GM18508 (cell line): Measurements from ENCODE around the gene CD1D.
"Not testable (repeated sequence)": the region's sequence is repeated elsewhere in the genome, so short reads cannot be mapped to it uniquely, and the experiment has no call there.

ENCODE experiments used
- ATAC-seq: cut with Tn5 transposase; IDR thresholded peaks from one replicate; pipeline ENCODE4 v1.9.1; 2021; ENCODE audit warnings: moderate number of reproducible peaks; ENCODE audit not compliant: insufficient read depth, unreplicated experiment

Gene CD1D

DNA sequence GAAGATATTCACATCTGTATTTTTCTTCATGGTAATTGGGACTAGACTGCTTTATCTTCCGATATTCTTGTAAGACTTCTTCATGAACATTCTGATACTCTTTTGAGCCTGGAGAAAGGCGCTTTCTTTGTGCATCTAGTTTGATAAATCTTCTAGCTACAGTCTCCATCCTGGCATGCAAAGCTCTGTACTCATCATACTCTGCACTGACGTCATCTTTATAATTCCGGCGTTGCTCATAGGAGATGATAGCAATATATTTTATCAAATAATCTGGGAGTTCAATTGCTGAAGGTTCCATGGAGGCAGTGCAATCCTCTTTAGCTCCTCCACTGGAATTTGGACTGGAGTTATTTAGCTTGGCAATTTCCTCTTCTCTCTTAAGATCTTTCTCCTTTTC lies 4.8 kb upstream of the CD1D start:
- ATAC-seq, result not testable (repeated sequence)

DNA sequence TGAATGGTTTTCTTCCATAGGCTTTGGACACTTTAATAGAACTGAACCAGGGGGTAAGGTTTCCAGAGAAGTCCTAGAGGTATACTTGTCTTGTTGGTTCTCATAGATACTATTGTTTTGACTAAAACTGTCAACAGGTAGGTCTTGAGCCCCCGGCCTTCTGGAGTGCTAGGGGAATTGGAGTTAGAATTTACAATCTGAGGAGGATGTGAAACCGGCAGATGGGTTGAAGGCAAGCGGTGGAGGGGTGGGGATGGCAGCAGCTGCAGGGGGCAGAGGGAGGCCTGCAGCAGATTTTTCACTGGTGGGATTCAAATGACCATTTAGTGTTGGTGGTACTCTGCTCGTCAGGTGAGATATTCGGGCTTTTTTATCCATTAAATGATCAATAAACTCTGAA lies 4.3 kb upstream of the CD1D start:
- no peak for ATAC-seq

DNA sequence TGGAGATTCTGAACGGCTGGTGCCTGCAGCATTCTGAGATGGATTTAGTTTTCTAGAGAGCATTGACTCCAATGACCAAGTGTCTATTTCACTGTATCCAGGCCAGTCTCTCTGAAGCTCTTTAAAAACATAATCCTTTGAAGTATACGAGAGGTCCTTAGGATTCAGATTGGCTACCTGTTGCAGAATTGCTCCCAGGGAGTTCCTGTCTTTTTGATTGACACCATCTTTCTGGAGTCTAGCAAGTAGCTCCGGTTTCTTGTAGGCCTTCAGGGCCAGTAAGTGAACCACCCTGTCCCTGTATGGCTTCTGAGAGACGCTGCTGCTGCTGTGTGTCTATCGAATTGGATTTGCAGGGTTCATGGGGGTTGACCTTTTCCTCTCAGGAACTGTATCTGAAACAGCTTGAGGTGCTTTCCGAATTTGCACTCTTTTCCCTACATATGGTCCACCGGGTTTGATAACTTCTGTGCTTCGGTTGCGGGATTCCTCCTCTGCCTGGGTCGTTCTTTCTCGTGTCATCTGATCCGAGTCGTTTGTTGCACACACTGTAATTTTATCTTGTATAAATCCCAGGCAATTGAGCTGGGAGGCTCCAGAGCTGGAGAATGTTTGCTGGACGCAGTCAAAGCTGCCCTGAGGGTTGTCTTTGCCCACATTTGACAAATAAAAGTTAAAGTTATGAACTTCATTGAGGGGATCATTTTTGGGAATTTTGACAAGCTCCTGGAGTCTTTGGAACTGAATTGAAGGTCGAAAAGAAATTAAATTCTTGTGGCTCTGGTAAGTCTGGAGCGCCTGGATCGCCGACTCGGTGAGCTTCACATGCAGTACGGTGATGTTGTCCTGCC lies 3.6 kb upstream of the CD1D start:
- ATAC-seq, result not testable (repeated sequence)

DNA sequence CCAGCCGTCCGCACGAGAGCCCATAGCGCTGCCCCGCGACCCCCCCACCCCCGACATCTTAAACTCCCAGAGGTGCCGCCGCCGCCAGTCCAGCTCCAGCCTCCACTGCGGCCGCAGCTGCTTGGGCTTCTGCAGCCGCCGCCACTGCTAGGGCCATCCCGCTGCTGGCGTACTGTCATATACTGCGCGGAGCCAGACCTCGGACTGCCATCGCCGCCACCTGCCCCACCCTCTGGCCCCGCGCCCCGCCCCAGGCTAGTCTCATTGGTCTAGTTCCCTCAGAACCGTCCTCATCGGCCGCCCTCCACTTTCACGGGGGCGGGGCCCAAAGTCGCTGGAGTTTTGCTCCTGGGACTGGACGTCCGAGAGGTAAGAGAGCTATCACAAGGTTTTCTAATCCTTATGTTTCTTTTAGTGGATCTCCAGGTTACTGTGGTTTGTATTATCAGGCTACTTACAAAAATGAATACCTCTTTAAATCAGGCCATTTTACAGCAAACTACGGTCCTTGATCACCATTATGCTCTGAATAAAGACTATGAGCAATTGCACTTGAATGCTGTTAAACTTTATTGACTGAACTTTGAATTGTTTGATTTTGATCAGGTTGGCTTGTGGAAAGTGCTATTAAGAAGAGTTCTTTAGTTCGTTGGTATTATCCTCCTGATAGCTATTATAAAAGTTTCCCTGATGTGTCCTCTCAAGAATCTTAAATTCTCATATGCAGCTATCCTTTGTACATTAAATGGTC lies 2.8 kb upstream of the CD1D start:
- no peak for ATAC-seq

DNA sequence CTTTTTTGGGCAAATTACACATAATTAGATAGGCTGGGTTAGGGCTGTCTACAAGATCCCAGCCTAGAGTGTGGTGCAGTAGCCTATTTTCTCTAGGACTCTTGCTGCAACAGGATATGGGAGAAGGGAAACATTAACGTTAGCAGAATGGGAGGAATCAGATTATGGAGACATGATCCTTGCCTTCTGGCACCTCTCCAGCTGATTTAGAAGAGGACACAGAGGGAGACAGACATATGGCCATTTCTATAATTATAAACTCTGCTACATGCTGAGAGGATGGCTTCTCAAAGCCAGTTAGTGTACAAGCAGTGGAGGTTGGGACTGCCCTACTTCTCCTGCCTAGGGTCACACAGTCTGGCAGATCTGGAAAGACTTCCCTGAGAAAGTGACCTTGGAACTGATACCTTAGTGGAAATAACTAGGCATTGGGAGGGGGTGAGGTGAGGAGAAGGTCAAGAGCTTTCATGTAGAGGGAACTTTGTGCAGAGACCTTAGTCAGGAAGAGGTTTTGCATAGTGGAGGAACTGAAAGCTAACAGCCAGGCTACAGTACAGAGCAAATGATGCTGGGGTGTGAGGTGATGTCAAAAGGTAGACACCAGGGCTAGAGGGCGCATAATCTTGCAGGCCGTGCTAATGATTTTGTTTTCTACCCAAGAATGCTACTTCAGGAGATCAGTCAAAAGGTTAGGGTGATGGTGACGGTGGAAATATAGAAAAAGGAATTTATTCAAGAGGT lies 1.2 kb upstream of the CD1D start:
- ATAC-seq, result peak; percentile 83

DNA sequence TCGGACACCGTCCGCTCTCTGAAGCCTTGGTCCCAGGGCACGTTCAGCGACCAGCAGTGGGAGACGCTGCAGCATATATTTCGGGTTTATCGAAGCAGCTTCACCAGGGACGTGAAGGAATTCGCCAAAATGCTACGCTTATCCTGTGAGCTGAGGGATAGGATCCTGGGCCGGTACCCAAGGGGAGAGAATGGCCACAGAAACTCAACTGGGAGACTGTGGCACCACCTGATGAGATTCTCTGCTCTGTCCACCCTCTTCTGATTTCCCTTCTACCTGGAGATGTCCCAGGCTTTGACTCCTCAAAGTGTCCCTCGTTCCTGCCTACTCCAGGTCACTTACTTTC lies 855 bp downstream of the CD1D start:
- no peak for ATAC-seq

DNA sequence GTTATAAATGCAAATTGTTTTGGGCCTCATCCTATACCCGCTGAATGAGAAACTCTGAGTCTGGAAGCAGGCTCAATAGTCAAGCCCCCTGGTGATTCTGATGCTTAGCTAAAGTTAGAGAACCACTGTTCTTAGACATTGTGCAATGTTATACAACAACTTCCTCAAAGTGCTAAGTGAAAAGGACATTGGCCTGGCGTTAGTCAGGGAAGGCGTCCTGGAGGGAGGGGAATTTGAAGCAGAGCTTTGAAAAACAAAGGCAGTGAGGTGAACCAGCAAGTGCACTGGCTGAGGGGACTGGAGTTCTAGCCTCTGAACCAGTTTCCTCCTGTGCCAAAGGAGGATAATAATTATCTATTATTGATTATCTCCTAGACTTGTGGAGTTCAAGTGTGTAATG lies 5.1 kb downstream of the CD1D start:
- no peak for ATAC-seq

DNA sequence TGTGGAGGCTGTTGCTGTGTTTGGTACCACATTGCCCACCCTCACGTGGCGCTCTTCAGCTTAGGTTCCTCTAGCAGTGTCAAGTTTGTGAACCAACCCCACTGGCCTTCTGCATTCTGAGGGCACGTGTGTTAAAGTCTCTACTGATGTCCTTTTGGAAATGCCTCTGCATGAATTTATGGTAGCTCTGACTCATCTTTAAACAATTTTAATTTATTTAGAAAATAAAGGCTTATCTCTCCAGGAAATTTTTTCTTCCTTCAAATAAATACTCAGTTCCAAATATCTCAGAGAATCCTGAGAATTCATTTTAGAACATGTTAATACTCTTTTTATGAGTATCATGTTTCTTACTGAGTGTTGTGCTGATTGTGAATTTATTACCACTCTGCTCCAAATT lies 5.5 kb downstream of the CD1D start:
- ATAC-seq, result no peak

DNA sequence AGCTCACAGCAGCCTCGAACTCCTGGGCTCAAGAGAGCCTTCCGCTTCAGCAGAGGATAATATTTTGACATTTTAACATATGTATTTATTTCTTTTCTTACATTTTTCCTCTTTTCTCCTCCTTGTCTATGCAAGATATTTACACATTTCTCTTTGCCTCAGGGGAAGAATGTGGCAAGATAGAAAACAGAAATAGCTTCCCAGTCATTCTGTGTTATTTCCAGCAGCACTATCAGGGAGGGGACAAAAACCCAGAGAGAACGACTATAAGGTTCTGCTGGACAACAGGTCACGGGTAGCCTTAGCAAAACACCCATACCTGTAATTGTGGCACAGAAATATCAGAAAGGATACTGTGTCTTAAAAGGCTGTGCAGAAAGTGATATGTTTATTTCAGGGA lies 7.9 kb downstream of the CD1D start:
- no peak for ATAC-seq

DNA sequence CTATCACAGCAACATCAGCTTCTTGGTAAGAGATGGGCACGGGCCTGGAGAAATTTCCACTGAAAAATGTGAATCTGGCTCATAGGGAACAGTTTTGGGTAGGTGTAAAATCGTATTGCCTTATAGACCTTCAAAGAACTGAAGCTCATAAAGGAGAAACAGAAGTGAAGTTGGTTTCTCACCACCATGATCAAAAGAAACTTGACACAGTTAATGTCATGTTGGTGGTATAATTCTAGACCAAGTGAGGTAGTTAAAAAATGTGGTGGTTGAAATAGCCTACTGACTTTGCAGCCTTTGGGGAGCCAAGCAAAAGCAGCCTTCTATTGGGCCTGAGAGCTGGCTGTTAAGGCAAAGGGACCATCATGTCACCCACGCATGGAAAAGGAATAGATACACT lies 8.9 kb downstream of the CD1D start:
- ATAC-seq, result no peak

DNA sequence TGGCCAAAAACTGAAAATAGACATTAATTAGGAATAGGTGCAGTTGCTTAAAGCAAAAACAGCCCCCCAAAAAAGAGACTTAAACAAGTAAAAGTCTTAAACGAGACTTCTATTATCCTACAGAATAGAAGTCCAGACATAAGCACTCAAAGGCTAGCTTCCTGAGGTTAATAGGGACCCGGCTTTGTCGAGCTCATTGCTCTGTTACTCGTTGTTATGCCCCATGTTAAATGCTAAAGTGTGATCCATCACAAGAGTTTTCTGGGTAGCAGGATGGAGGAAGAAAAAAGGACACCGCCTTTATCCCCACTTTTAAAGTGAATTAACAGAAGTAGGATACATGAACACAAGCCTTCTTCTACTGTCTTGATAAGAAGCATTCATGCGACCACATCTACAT lies 10.6 kb downstream of the CD1D start:
- ATAC-seq, result no peak

DNA sequence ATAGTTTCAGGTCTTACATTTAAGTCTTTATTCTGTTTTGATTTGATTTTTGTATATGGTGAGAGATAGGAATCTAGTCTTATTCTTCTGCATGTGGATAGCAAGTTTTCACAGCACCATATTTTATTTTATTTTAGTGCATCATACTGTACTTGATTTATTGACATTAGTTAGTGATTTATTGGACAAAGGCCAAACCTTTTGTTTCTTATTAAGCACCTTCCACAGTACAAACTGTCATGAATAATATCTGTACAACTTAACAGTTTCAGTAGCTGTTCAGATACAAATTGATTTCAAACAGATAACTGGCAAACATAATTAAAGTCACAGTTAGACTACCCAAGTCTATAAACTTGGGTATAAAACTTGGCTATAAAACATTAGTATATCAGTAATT lies 15.8 kb downstream of the CD1D start:
- no peak for ATAC-seq

DNA sequence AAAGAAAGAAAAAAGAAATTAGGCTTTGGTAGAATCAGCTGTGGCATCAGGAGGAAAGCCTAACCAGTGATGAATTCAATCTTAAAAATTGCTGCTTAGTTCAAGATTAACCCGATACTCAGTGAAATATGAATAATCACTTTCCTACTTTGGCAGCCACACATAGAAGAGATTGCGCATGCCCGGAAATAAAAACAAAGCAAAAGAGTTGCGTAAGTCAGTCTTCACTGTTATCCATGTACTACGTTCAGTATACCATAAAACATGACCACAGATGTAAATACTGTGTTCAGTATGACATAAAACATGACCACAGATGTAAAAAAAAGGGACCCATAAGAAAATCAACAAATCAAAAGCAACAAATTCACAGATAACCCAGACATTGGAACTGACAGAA lies 19.2 kb downstream of the CD1D start:
- no peak for ATAC-seq

DNA sequence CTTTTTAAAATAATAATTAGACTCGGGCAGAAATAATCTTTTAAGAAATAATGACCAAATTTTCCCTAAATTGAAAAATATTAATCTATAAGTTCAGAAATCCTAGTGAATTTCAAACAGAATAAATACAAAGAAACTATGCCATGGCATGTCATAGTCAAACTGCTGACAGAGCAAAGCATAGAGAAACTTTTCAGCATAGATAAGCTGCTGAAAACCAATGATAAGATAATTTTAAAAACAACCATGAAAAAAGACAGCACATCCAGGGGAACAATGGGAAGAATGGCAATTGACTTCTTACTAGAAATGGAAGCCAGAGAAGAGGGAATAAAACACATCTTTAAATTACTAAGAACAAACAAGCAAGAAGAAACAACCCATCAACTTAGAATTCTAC lies 19.8 kb downstream of the CD1D start:
- ATAC-seq, result no peak

DNA sequence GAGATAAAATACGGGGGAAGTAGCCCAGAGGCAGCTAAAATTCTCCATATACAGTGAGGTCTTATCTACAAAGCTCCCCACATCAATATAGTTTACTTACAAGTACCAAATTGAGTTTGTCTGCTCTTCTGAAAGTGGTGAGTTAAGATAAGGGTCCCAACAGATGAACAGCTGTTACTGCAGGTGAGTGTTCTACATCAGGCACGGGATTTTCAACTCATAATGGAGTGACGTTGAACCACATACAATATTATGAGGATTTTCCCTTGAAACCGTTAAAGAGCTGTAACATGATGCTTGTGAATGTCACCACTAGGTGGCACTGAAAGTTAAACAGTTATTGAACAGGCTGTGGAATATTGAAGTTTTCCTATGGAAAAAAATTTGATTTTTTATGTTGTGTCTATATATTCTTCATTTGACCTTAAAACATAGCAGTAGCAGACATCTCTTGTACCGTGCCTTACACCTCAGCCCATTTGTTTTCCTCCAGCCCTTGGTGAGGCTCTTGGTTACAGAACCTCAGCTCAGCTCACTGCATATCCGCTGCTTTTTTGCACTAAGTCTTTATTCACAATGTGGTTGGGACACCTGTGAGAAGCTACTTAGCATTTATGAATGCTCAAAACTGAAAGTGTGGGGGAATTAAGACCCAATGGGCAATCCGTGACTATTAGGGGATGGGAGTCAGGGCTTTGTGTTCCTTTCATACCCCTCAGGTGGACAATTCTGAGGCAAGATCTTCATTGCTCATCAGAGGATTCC lies 23.2 kb downstream of the CD1D start:
- no peak for ATAC-seq

DNA sequence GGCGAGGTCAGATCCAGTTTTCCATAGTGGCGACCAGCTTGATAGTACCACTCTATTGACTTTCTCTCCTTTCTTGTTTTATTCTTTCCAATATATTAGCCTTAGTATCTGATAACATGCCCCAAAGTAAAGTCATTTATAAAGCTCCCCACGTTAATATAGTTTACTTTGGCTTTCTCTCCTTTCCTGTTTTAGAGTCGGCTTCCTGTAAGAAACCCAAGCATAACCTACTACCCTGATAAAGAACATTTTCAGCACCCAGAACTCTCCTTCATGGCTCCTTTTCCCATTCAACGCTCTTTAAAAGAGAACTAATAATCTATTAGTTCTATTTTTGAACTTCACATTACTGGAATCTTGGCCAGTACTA lies 23.7 kb downstream of the CD1D start:
- no peak for ATAC-seq

DNA sequence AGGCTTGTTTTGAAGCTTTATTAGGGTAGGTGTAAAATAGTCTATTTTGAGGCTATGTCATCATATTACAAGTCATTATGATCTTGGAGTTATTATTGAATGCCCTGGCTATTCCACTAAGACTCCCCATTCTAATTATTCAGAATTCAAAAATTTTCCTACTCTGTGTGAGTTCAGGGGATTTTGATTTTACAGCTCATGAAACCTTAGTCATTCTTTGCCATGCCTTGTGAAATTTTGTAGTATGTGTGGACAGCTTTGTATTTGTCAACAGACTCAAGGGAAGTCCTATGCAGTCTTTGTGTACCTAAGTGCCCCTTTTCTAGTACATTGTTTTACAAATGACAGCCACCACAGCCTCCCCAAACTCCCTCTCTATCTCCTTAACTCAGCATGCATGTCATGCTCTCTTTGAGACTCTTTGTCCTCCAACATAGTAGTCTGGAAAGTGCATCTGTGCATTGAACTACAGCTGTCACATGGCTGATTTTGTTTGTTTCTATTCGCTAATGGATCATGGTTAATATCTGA lies 28.0 kb downstream of the CD1D start:
- no peak for ATAC-seq

DNA sequence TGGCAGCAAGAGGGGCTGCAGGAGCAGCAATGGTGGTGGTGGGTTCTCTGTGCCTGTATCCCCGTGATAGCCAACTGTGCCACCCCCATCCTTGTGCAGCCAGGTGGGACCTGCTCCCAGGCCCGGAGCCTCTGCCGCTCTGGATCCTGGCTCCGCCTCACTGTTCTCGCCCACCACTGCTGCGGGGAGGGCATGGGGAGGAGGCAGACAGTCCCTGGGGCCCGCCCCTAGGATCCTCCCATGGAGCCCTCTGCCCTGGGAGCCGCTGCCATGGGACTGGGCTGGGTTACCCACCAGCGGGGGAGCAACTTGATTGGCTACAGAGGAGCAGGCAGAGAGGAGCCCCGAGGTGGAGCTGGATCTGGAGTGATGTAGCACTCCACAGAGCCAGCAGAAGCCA lies 31.6 kb downstream of the CD1D start:
- no peak for ATAC-seq

DNA sequence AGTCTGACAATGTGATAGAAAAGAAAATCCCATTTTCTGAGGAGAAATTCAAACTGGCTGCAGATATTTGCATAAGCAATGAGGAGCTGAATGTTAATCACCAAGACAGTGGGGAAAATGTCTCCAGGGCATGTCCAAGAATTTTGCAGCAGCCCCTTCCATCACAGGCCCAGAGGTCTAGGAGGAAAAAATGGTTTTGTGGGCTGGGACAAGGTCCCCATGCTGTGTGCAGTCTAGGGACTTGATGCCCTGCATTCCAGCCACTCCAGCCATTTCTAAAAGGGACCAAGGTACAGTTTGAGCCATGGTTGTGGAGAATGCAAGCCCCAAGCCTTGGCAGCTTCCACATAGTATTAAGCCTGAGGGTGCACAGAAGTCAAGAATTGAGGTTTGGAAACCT lies 42.8 kb downstream of the CD1D start:
- ATAC-seq, result not testable (repeated sequence)

DNA sequence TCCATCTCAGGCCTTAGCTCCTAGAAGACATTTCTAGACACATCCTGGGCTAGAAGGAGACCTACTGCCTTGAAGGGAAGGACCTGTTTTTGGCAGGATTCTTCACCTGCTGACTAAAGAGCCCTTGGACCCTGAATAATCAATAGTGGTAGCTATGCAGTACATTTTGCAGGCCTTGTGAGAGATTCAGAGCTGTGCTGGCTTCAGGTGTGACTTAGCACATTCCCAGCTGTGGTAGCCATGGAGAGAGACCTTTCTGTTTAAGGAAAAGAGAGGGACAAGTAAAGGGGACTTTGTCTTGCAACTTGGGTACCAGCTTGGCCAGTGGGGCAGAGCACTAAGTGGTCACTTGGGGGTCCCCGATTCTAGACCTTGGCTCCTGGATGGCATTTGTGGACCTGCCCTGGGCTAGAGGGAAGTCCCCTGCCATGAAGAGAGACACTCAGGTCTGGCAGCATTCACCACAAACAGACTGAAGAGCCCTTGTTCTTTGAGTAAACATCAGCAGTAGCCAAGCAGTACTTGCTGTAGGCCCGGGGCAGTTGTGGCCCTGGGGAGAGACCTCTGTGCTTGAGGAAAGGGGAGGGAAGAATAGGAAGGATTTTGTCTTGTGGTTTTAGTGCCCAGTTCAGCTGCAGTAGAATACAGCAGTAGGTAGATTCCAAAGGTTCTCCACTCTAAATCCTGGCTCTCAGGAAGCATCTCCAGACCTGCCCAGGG lies 47.4 kb downstream of the CD1D start:
- ATAC-seq, result no peak
